Prostate gland (tissue), 2 donors: ENCODE measurements around the gene RAD51B.

Experiments
- POLR2A ChIP-seq: fragments of 450-650 bp; IDR thresholded peaks from one replicate; pipeline ENCODE4 v1.6.1; 2016; ENCODE audit warnings: antibody characterized with exemption, mild to moderate bottlenecking
- POLR2AphosphoS5 ChIP-seq: sonication (generic); formaldehyde crosslinking; IDR thresholded peaks from one replicate; pipeline ENCODE4 v1.6.1; 2017; ENCODE audit warnings: antibody characterized with exemption
- TF ChIP-seq, protein P1 (sequence below), 4 experiments: fragments of 200-600 bp in 2 of 4; fragments of 450-650 bp in 2 of 4; sonication (generic) in 2 of 4; IDR thresholded peaks; 1 replicate in 3 of 4; 2 replicates in 1 of 4; pipeline ENCODE4 v1.5.1; 2016 to 2019; ENCODE audit warnings: antibody characterized with exemption in 4 of 4, mild to moderate bottlenecking in 2 of 4, moderate library complexity in 2 of 4

DNA sequence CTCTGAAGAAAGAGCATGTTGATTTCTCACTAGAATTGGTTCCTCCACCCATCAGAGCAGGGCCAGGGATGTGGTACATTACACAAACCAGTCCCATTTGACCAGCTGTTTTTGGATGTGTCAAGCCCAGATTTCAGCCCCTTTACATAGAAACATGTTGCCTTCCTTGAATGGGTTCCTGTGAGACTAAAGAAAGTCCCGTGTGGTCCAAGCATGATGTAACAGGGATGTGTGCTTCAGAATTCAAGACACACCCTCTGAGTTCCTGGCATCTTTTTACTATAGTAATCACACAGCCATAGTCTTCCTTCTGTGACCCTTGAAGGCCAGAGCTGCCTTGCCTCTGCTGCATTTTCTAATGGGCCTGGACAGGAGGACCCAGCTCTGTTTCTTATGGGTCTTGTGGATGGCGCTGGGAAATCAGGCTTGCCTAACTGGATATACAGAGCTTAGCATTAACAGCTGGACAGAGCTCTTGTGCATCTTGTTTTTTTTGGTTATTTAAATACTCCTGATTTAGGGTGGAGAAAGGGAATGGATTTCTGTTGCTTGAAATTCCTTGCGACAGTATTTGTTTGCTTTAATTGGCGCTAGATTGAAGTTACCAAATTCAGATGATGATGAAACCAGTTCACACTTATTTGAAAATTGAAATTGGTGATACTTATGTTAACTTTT is 632.3 kb downstream of the RAD51B start:
- no peak for TF ChIP-seq POLR2A
- TF ChIP-seq POLR2AphosphoS5: no peak
- TF ChIP-seq, protein P1, sequence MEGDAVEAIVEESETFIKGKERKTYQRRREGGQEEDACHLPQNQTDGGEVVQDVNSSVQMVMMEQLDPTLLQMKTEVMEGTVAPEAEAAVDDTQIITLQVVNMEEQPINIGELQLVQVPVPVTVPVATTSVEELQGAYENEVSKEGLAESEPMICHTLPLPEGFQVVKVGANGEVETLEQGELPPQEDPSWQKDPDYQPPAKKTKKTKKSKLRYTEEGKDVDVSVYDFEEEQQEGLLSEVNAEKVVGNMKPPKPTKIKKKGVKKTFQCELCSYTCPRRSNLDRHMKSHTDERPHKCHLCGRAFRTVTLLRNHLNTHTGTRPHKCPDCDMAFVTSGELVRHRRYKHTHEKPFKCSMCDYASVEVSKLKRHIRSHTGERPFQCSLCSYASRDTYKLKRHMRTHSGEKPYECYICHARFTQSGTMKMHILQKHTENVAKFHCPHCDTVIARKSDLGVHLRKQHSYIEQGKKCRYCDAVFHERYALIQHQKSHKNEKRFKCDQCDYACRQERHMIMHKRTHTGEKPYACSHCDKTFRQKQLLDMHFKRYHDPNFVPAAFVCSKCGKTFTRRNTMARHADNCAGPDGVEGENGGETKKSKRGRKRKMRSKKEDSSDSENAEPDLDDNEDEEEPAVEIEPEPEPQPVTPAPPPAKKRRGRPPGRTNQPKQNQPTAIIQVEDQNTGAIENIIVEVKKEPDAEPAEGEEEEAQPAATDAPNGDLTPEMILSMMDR (IDR thresholded peaks at IDR 0.05): no peak
